ENCODE results near the gene CAMKMT.

The CAMKMT gene

GRCh38 chr2:44751754-44752479 is 390.2 kb downstream of the CAMKMT start:
- no peak for DNase-seq

DNA sequence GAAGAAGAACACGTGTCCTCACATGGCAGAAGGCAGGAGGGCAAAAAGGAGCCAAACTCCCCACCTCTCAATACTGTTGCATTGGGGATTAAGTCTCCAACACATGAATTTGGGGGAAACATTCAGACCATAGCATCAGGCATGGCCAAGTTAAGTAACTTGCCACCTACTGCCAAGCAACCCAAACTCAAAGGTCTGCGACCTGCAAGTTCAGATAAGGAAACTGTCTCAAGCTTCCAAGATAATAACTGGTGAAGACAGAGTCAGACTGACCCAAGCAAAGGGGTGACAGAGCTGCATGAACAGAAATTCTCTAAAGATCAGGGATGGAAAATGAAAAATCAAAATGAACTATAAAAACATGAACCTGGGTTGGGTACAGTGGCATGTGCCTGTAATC is 391.0 kb downstream of the CAMKMT start:
- DNase-seq: no peak

GRCh38 chr2:44753552-44754285 is 392.0 kb downstream of the CAMKMT start:
- no peak for DNase-seq

- no peak for DNase-seq
Observed at GRCh38 chr2:44758591-44758990, 396.8 kb downstream of the CAMKMT start.

DNA sequence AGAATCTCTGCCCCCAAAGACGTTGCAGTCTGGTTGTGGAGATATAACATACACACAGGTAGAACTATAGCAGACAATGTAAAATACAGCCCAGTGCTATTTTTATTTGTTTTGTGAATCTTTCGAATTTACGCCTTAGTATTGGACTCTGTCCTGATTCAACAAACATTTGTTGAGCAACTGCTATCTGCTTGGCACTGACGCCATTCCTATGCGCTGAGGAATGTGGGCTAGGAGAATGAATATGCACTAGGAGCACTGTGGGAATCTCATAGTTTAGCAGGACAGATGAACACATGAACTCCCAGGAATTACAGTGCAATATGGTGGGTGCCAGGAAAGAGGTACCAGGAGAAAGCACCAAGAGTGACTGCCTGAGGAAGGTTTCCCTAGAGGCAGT is 398.1 kb downstream of the CAMKMT start:
- no peak for DNase-seq

DNA sequence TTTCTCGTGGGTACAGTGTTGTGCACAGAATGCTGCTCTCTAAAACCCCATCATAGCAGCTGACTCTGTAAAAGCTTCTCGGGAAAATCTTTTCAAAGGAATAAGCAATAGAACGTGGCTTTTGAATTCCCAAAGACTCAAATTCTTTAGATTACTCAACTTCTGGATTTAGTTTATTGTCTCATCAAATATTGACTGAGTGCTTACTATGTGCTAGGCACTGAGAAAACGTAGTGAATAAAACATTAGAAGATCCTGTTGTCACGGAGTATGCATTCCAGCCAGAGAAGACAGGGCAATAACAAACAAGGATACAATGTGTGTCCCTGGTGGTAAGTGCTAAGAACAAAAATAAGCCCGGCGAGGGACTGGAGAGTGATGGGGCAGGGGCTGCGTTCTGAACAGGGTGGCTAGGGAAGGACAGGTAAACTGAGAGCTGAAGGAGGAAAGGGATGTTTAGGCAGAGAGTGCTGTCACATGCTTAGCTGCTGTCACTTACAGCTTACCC is 401.6 kb downstream of the CAMKMT start:
- DNase-seq: no peak

- no peak for DNase-seq
Observed at GRCh38 chr2:44766220-44766619, 404.5 kb downstream of the CAMKMT start.

GRCh38 chr2:44766777-44767176 is 405.0 kb downstream of the CAMKMT start:
- no peak for DNase-seq

- DNase-seq: no peak
Observed at GRCh38 chr2:44767691-44768090, 405.9 kb downstream of the CAMKMT start.

DNA sequence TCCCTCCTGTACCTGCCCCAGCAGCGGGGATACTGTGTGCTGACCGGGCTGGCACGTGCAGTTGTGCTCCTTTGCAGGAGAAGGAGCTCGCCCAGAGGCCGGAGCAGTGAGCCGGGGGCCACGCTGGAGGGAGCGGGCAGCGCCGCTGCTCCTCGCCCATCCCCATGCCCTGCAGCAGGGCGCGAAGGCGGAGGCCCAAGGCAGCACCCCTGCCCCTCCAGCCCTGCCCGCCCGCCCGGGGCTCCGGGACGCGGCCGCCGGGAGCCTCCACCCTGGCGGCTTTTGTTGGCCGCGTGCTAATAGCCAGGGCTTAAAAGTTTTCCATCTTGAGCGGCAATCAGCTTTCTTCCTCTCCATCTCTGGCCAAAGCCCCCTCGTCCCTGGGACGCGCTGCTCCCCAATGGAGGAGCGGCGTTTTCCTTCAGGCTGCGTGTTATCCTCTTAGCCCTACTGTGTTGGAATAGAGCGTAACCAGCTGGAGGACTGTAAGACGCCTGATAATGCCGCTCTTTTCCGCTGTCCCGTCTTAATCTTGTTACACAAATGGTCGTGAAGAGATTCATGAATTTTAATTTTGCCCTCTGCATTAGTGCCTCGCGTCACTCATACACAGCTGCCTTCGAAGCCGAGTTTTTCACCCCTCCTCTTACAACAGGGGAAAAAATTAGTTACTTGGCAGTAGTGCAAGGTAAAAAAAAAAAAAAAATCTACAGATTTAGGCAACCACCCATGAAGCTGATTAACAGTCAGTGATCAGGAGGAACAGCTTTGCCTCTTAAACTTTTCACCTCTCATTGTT is 406.9 kb downstream of the CAMKMT start:
- DNase-seq: no peak

- DNase-seq: no peak
Observed at GRCh38 chr2:44769349-44770011, 407.7 kb downstream of the CAMKMT start.

DNA sequence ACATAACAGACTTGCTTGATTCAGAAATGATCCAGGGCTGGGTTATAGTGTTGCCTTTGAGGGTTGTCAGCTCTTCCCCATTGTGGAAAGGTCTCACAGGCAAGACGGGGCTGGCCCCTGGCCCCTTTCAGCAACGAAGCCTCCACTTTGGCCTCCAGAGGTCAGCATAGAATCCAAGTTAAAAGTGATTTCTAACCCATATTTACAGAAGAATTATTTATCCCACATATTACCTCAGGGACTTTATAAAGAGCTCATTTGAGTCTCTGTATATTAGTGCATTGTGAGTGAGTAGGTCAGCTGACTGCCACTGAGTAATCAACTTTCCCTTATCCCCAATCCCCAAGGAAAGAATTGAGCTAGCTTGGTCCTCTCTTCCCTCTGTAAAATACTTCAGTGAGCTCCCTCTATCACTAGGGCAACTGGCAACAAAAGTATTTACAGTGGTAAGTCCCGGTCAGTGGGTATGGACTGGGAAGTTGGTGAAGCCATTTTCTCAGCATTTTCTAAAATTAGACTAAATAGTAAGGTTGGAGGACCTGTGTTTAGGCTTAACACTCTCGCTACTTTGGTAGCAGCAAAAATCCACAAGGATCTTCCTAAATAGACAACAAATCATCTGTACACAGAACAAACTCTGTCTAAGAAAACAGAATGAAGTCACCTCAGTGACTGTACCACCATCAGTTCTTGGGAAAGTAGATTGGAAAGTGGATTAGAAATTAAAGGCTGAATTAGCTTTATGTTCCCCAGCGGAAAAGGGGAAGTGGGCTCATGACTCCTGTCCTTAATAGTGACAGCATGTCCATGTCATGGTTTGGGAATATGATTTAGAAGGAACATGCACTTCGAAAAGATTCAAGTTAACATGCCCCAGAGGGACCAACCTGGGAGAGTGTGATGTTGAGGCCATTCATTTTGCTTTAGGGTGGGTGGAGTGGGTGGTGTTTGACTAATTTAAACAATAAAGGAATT is 408.8 kb downstream of the CAMKMT start:
- no peak for DNase-seq

DNA sequence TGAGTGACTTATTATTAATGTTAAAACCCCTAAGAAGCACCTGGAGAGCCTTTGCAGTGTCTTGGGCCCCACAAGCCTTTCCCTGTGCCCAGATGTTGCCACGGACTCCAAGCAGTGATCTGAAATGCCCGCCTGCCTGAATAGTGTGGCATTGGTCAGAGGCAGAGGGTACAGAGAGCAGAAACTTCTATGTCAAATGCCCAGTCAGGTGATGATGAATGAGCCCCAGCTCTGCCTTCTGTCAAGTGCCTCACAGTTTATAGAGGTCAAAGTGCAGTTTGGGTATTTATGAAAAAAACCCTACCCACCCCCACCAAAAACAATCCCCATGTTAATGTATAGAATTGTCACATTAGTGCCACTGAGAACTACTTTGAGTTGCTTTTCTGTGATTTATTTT is 409.8 kb downstream of the CAMKMT start:
- no peak for DNase-seq

- no peak for DNase-seq
Observed at GRCh38 chr2:44772131-44772530, 410.4 kb downstream of the CAMKMT start.

DNA sequence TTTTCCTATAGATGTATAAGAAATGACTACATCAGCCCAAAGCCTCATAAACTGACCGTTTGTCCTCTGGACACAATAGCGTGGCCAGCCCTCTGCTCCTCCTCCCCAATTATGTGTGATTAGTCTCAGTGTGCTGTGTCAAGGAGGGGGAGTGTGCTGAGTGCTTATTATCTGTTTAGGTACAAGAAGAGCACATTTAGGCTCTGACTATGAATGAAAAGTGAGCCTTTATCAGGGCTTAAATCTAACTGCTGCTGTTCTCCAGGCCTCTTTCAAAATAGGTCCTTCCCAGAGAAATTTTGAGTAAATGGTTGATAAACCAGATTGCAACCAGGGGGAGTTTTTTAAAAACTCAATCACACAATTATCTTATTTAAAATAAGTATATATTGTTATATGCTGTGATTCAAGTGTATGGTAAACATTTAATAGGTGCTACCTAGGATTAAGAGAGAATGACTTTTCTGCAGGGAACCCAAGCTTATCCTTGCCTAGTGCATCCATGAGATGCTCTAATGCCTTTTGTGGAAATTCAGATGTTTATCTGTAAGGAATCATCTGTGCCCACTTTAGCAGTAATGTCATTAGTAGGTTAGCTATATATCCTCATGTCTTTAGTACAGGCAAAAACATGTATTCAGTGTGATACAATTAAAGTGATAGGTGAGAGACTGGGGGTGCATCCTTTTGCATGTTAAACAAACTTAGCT is 411.1 kb downstream of the CAMKMT start:
- DNase-seq: no peak

DNA sequence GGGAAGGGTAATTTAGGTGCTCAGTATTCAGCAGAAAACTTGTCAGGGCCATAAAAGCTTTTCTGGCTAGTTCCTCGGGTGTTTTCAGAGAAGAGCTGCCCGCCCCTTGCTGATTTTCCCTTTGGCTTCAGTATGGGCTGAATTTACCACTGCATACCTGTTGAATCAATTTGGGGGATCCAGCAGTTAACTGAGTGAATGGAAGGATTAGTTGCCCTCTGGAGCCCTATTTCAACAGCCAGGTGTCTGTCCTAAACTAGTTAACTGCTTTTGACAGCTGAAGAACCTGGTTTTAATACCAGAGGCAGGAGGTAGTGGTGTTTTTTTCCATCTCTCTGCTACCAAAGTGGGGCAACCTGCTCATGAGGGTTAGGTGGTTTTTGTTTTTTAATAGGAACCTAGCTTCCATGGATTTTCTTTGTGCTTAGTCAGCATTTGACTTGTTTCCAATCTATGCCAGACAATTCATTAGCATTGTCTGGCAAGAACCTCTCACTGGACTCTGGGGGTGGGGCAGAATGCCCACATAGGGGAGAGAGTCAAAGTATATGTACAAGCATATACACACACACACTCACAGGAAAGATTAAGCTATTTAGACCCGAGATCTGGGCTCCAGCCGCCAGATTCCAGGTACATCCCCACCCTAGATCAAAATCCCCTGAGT is 413.2 kb downstream of the CAMKMT start:
- no peak for DNase-seq

DNA sequence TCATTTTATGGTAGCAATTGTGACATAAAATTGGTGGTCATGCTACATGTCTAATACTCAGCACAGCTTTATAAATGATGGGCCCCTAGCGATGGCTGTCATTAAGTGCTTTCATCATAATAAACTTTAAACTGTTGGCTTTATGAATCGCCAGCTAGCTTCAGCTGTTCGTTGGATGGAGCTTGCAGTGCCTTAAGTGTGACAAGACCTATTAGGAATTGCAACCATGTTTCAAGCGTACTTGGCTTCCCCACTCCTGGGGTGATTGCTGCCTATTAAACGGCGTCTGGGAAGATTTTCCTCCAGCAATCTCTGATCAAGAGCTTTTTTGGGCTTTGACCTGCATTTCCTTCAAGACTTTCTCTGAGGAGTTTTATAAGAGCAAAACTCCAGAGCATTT is 415.3 kb downstream of the CAMKMT start:
- DNase-seq: no peak

DNA sequence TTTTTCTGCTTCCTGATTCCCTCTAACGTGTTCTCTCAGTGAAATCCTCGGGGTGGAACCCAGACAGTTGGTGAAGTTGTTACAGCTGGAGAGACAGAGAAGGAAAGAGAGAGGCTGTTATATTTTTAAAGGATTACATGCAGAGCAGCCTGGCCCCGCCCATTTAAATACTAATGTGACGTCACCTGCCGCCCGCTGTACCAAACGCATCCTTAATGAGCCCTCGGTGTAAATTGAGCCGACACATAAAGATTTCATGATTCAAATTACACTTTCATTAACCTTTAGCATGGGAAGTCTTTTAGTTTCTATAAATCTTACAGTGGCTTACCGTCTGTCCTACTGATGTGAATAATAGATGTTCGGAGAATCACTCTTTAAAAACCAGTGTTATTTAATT is 415.8 kb downstream of the CAMKMT start:
- peak; percentile 14 for DNase-seq

- DNase-seq: no peak
Observed at GRCh38 chr2:44778221-44778654, 416.5 kb downstream of the CAMKMT start.

Data from SHP77 treated with DMSO at 0.1 percent for 48 hours (cell line).